OCI-M2 (cell line): ENCODE results near the gene SLC44A3.

ENCODE experiments used
- DNase-seq: peaks from one replicate; lab custom pipeline; 2025; ENCODE audit not compliant: unreplicated experiment; lab: John Stamatoyannopoulos, UW

The SLC44A3 gene

DNA sequence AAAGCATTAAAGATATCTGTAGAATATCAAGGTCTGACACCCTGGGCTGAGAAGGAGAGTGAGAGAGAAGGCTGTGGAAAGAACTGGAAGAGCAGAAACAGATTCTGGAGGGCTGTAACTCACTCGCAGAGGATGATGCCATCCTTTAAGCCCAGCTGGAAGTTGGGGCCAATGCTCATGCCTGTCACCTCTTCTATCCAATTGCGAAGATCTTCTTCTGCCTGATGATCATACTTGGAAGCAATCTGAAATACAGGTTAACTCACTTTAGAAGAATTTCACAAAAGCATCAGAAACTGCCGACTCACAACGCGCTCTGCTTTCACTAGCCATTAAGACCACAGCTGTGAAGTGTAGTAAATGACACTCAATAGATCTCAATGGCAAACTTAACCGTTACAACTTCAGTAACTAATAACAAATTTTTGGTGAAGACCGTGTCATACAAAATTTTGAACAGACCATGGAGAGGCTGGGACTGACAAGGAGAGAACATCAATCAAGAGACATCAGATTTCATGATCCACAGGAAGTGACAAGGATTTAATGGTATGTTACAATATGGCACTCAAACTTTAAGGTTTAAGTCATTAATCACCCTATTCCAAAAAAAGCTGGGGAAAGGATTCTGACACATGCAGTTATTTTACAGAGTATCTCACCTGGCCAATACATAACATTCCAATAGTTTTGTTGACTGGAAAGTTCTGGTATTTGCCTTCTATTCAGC is 83.3 kb downstream of the SLC44A3 start:
- DNase-seq: no peak

DNA sequence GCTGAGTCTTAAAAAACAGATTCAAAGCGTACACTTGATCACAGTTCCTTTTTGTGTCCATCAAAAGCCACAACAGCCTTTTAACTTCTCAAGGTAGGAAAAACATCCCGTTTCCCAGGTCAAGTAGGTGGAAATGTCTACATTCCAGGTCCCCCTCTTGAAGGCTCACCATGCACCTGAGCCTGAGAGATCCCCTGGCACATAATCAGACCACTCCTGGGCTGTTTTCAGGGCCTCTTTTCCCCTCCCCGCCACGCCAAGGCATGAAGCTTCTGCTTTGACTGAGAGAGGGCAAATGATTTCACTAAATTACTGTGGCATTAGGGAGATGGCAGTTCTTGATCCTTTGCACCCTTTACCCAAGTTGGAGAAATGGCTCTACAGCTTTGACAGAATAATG is 85.0 kb downstream of the SLC44A3 start:
- DNase-seq: no peak

DNA sequence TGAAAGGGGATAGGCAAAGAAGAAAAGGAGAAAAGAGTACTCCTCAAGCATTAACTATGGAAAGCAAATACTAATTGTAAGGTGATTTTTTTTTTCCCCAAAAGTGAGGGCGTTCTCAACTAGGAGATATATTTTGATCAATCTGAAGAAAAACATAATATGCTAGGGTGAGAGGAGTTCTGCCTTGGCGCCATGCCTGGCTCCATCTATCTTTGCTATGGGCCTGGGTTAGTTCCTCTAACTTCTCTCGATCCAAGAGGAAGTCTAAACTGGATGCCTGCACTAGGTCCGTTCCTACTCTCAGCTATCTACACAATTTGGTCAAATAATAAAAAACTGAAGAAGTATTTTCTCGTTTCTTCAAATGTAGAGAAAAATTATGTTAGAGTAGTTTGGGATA is 86.2 kb downstream of the SLC44A3 start:
- DNase-seq: no peak

DNA sequence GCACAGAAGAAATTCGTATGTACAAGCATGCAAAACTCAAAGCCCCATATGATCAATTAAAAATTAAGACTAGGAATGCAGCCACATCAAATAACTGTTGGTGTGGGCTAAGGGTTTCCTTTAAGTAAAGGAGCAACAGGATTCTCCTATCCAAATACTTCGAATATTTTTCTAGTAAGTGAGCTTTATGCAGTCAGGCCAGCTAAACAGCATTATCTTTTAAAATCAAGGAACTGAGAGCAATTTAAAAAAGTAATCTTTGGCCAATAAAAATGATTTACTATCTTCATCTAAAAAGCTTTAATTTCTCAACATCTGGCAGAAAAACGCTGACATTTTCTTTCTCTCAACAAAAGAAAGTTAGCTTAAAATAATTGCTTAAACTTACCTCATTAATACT is 87.0 kb downstream of the SLC44A3 start:
- no peak for DNase-seq

DNA sequence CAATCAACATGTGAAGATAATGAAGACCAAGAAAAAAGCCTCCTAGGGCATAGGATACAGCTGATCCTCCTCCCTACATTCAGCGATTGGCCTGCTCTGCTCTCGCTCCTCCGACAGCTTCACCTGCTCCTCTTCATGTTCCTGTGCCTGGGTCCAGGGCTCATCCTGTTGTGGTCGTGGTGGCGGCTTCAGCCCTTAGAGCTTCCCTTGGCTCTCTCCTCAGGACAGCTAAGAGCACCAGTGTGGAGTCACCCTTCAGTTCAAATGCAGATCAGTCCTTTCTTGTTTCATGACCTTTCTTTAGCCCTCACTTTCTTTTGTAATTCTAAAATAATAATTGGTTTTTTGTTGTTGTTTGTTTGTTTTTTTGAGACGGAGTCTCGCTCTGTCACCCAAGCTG is 88.0 kb downstream of the SLC44A3 start:
- DNase-seq: no peak

DNA sequence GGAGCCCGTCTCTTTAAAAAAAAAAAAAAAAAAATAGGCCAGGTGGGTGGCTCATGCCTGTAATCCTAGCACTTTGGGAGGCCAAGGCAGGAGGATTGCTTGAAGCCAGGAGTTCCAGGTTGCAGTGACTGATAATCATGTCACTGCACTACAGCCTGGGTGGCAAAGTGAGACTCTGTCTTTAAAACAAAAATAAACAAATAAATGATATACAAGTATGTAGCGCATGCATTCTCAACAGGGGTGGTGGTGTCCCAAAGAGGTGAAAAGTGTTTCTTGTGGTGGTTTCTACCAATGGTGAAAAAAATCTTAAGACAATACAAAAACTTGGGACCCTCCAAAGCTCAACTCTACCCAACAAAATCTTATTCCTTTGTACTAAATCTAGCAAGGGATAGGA is 88.8 kb downstream of the SLC44A3 start:
- DNase-seq: no peak

DNA sequence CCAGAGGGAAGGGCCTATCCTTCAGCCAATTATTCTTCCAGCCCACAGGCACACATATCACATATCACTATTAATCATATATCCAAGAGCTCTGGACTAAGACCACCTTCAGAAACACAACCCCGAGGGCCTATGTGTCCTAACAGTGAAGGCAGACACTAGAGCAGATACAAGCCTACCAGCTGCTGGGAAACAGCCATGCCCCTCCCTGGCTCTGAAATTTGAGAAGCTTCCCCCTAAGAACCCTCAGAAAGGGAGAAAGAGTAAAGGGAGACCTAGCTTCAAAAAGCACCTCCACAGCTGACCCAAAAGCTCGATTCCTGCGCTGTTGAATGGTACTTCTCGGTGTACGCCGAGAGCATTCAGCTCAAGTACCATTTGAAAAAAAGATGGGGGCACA is 89.3 kb downstream of the SLC44A3 start:
- no peak for DNase-seq

DNA sequence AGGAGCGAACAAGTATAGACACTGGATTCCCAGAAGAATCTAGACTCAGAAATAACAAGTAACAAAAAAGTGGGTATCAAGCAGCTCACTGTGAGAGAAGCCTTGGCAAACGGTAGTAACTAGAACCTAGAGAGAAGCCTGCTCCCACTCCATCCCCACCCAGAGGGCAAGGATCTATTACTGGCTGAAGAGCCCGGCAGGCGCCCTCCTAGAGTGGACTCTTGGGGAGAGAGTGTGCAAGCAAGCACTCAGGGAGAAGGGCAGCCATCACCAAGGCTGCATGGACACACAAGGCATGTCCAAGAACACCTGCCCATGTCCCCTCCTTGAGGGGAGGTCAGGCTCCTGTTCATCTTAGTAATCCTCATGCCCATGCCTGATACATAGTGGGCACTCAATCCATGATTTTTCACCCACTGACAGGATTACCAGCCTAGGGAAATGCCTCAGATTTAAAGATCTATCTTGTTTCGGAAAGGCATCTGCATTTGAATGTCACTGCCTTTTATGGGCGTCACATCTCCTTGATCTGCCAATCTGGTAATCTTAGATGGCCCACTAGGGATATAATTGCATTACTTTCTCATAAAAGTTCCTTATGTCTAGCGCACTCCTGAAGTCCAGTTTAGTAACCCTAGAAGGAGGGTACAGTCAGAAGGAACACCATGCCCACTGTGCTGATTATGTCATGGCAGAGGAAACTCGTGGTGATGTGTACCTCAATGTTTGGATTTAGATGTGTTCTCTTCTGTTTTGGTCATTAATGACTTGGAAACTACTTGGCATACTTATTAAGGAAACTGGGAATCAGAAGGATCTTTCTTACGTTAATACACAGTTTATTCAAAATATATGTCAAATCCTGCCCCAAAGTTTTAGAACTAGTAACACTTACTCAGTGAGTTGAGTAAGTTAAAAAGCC is 92.4 kb downstream of the SLC44A3 start:
- no peak for DNase-seq

DNA sequence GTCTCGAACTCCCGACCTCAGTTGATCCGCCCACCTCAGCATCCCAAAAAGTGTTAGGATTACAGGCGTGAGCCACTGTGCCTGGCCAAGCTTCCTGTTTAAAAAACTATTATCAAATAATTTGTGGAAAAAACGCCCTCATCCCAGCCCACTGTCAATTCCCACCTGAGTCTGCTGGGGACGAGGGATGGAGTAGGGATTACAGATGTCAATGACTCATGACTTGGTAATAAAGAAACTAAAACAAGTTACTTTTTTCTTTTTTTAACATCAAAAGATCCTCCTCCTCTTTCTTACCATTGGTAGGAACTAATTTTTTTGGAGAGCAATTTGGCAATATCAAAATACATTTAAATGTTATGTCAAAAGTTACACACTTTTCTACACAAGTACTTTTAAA is 97.1 kb downstream of the SLC44A3 start:
- no peak for DNase-seq

DNA sequence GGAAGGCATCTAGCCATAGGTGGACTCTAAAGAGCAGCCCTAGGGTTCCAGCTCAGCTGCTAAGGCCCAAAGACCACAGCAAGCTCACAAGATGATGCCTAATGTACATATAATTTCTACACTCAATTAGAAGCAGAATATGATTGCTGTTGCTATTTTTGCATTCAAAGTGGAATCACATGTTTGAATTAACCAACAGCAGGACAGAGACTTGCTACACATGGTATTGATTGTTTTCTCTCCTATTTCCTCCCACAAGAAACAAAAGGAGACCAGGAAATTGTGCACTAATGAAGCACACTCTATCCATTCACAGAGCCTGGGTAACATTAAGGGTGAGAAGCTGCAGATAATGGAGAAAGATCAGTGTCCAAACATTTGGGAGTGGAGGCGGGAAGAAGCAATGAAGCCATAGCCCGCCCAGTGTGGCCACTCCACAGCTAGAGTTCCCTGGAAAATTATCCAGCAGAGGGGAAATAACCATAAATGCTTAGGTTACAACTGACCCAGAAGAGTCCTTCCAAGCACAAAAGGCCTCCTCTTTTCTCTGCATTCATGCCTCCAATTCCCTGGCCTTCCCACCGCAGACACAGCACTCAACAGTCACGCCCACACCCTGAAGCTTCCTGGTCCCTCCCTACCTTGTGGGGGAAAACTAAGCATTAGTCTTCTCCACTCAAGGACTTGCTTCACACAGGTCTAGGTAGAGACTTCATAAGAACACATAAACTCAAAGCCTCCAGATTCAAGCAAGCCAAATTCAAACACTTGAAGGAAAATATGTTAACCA is 99.3 kb downstream of the SLC44A3 start:
- DNase-seq: no peak

DNA sequence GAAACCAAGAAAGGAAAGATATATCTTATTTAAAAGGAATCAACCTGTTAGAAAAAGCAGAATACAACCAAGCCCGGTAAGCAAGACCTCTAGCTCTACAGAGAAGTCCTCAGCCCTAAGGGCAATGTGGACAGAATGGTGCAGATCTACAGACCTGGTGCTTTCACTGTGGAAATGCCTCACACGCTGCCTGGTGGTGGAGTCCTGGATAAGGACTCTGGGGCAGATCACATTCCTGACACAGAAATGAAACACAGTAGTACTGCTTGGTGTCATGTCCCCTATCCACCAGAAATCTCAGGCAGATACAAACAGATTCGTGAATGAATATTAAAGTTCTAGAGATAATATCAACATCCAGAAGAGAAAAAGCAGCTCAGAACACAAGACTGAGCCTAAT is 99.9 kb downstream of the SLC44A3 start:
- no peak for DNase-seq

DNA sequence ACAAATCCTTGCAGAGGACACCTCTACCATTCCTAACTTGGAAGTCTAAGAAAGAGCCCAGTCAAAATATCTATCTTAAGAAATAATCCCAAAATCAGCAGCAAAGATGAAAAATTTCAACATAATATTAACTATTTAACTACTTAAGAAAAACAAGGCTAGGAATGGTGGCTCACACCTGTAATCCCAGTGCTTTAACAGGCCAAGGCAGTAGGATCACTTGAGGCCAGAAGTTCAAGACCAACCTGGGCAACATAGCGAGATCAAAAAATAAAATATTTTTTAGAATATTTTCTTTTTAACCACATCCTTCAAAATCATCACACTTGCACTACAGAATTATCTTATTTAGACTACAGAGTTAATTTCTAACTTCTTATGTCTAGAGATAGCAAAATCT is 101.8 kb downstream of the SLC44A3 start:
- DNase-seq: no peak

DNA sequence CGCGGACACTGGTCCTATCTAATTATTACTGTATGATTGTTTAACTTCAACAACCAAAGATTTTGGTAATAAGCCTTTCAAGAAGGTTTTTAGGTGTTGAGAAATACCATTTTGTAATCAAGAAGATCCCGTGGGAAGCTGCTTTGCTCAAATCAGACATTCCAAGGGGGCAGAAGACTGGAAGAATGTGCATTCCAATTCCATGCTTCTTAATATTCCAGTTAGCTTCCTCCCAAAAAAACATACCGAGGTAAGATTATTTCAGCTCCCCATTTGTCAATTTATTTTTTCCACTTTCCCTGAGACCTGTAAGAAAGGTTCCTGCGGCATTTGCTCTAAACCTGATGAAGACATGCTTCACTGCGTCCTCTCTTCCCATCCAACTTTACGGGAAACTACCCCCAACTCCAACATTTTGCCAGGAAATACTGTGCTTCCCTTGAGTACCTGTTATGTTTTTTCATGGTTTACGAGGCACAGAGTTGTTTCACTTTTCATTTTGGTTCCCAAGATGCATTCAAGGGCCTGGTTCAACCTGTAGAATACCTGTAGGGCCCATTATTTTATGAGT is 102.7 kb downstream of the SLC44A3 start:
- DNase-seq: no peak

DNA sequence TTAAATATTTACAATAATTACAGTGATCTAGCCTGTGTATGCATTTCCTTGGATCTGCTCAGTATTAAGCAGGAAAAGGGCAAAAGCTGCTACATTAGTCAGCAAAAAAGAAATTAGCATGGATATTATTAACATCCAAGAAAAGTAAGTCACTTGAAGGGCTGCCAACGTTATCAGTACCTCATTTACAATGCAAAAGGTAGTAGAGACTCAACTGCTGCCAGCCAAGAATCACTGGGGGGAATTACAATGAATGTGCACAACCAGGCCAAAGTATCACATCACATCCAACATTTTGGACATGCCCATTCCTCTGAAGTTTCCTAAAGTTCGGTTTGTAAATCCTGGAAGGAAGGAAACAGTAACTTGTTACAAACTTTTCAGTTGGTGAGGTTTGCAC is 104.8 kb downstream of the SLC44A3 start:
- DNase-seq: no peak

DNA sequence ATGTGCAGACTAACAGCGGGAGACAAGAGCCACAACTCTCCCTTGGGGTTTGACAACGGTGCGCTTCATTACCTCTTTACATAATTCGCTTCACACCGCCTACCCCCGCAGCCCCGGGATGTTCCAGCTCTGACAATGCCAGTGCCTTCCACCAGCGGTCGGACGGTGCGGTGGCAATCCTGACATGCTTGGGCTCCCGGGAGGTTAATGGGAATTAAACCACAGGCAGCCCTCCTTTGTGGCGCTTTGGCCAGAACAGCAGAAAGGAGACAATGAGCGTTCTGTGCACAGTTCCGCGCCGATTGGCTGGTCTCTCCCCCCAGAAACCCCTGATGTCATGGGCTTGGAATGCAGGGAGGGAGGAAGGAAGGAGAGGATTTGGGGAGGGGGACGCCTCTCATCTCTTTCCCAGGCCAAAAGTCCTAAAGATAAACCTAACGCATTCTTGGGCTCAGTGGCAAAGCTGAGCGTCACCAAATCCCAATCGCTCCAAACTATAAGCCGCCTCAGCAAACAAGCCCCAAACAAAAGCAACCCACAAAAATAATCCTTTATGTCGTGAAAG is 105.5 kb downstream of the SLC44A3 start:
- DNase-seq: no peak

DNA sequence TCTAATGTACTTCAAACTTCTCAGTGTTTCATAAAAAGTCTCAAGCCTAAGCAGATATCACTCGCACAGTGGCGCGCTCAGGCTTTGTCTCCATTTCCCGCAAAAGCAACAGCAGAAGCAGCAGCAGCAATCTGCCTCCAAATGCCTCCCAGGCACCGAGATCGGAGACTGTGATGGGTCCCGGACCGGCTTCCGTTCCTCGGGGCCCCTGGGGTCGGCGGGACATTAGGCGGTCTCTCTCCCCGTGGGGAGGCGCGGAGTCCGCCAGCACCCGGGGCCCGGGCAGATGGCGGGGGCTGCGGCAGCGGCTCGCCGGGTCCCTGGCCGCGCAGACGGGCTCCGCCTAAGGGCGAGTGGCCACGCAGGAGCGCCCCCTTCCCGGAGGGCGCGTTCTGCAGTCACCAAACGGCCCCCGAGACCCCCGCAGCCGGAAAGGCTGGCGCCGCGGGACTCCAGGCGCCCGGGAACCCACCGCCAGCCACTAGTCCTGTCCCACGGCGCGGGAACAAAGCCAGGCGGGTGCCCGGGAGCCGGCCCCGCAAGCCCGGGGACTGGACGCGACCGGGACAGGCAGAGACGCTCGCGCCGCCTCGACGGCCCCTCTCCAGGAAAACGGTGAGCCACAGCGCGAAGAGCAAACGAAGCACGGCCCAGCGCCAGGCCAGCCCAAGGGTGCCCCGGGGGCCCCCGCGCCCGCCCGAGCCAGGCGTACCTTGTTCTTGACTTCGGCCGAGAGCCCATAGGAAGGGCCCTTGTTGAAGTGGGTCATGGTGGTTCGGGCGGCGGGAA is 106.2 kb downstream of the SLC44A3 start:
- DNase-seq: no peak

DNA sequence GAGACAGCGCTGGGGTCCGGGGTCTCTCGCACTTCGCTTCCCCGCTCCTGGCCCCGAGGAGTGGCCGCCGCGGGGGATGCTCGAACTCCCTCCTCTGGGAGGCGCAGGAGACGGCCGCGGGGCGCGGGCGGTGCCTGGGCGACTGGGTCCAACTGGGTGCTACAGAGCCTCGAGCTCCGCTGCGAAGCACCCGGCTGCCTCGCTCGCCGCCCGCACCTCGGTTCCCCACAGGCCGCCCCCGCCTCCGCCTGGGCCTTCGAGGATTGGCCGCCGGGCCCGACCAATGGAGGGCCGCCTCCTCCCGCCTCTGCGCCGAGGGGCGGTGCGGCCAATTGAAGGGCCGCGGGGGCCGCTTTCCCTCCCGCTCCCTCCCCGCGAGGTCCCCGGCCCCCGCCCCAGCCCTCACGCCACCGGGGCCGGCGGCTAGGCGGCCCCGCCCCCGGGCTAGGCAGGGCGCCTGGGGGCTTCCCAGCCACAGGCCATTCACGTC is 106.8 kb downstream of the SLC44A3 start, which contains the start of gene CNN3:
TSS of gene CNN3 (minus strand) at position 196 of the 490 bp plus-strand sequence. CDS start 216 bp downstream, outside the sequence.
- DNase-seq: no peak

DNA sequence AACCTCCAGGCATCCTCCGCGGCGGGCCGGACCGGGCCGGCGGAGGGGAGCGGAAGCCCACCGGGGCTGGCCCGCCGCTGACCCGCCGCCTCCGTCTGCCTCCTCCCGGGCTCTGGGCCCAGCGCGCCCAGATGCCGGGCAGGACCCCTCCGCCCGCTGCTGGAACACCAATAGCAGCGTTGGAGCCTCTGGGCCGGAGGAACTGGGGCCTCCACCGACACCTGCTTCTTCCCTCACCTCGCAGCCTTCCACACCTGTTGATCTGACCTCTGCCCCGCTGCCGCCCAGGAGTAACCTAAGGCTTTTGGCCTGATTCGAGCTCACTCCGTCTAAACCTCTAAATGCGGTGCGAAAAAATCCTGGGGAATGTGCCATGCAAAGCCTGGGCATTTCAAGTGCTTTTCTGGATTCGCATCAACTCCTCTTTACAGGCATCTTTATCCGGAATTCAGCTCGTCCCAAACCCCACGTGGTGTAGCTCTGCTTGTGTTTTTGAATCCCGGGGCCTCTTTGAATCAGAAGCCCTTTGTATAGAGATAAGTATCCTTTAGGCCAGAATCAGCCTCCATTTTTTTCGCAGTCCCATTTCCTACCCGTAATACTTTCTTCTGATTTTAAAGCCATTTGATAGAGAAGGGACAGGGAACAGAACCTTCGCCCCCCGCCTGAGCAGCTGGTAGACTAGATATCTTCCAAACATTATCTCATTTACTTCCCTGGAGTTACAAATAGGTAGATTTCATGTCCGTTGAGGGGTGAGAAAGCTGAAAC is 107.4 kb downstream of the SLC44A3 start:
- DNase-seq: no peak

DNA sequence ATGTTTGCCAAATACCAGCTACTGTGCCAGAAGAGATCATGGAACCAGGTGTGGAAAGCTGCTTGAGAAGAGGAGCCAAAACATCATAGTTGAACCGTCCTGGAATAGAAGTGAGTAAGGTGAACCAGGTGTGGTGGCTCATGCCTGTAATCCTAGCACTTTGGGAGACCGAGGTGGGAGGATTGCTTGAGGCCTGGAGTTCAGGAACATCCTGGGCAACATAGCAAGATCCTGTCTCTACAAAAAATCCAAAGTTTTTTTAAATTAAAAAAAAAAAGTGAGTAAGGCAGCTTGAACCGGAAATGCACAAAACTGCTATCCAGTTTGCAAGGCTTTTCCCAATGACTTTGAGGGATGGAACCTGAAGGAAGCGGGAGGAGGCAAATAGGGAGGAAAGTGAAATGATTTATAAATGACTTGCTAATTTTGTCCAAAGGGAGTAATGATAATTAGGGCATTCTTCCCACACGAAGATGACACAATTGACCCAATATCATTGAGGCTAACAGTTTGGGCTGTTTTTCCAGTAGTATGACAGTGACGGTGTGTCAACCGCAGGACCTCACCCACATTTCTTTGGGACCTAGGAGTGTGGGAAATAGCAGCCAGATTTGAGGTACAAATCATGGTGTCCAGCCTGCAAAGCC is 108.3 kb downstream of the SLC44A3 start:
- no peak for DNase-seq
